ENCODE results near the gene PTPRM.

- TF ChIP-seq CTCF (IDR thresholded peaks at IDR 0.05) (no peak), POLR2AphosphoS5 (IDR thresholded peaks at IDR 0.05) (no peak)
Measured at GRCh38 chr18:7857562-7857961, 290.4 kb downstream of the PTPRM start.

All from esophagus muscularis mucosa (tissue), 3 donors.